Subcutaneous abdominal adipose tissue (tissue), 5 donors: ENCODE data around the gene AFAP1L2.

Experiments used
- H3K27ac ChIP-seq: one replicate; pipeline ENCODE4 v1.7.0; 2013; ENCODE audit warnings: low read depth, mild to moderate bottlenecking, inconsistent platforms, low read length, moderate library complexity
- H3K27me3 ChIP-seq, 5 donors: one replicate each; pipeline ENCODE4 v1.7.0; 2013; ENCODE audit warnings: low read length in 5 of 5, inconsistent platforms in 1 of 5; ENCODE audit not compliant: control insufficient read depth in 5 of 5, insufficient read depth in 4 of 5
- H3K36me3 ChIP-seq, 5 donors: one replicate each; pipeline ENCODE4 v1.7.0; 2013; ENCODE audit warnings: low read length in 5 of 5; ENCODE audit not compliant: control insufficient read depth in 5 of 5, insufficient read depth in 5 of 5
- H3K4me1 ChIP-seq, 5 donors: one replicate each; pipeline ENCODE4 v1.7.0; 2013; ENCODE audit warnings: low read length in 5 of 5, mild to moderate bottlenecking in 3 of 5, moderate library complexity in 1 of 5; ENCODE audit not compliant: control insufficient read depth in 5 of 5, insufficient read depth in 5 of 5
- H3K4me3 ChIP-seq, 5 donors: one replicate each; pipeline ENCODE4 v1.7.0; 2013; ENCODE audit warnings: low read length in 5 of 5, low read depth in 1 of 5
- H3K9ac ChIP-seq, 5 donors: one replicate each; pipeline ENCODE4 v1.7.0; 2013; ENCODE audit warnings: low read length in 5 of 5, mild to moderate bottlenecking in 4 of 5, moderate library complexity in 3 of 5
- H3K9me3 ChIP-seq, 5 donors: one replicate each; pipeline ENCODE4 v1.7.0; 2013; ENCODE audit warnings: low read length in 5 of 5; ENCODE audit not compliant: control insufficient read depth in 5 of 5
- donor health status: healthy.
- donor health status: healthy.
- donor health status: healthy.
- donor health status: healthy.
- donor health status: healthy.

AFAP1L2 gene

DNA sequence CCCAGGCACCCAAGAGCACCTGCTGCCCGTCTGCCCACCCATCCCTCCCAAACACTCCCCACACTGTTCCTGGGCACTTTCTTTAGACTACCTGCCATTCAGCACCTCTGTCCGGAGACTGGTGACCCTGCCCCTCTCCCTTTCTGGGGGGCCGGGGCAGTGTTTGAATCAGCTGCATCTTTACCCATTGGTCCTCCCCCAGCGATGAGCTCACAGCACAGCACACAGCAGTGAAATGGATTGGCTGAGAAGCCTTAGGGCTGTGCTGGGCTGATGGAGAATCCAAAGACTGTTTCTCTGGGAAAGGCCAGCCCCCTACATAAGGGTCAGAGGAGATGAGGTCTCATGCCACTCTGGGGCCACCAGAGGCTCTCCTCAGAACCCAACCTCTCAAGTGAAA, 125.0 kb downstream of the AFAP1L2 start:
- Histone ChIP-seq H3K9ac (no peak overlapping the region), H3K9me3 (no peaks in the 10 kb centered on the region), H3K4me3 (no peak overlapping the region), H3K27me3 (peaks cover 0 to 6% (median 3%) of the 10 kb centered on the region in 5 donors), H3K27ac (no peak overlapping the region), H3K36me3 (no peaks in the 10 kb centered on the region), H3K4me1 (no peaks in the 10 kb centered on the region)

DNA sequence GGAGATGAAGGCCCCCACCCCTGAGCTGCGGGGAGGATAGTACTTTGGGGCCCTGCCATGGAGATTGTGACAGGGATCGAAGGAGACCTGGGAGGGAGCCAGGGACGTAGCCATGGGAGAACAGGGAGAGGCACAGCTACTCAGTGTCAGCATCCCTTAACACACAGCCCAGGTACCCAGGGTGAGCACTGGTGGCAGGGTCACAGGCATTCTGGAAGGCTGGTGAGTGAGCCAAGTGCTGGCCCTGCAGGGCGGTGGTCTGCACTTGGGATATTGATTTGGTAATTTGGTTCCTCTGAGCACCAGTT, 125.5 kb downstream of the AFAP1L2 start:
- no peaks in the 10 kb centered on the region for H3K4me1 ChIP-seq
- H3K27ac ChIP-seq: no peak overlapping the region
- H3K4me3 ChIP-seq: no peak overlapping the region
- H3K36me3 ChIP-seq: no peaks in the 10 kb centered on the region
- no peaks in the 10 kb centered on the region for H3K9me3 ChIP-seq
- H3K9ac ChIP-seq: no peak overlapping the region
- peaks cover 0 to 6% (median 3%) of the 10 kb centered on the region in 5 donors for H3K27me3 ChIP-seq

DNA sequence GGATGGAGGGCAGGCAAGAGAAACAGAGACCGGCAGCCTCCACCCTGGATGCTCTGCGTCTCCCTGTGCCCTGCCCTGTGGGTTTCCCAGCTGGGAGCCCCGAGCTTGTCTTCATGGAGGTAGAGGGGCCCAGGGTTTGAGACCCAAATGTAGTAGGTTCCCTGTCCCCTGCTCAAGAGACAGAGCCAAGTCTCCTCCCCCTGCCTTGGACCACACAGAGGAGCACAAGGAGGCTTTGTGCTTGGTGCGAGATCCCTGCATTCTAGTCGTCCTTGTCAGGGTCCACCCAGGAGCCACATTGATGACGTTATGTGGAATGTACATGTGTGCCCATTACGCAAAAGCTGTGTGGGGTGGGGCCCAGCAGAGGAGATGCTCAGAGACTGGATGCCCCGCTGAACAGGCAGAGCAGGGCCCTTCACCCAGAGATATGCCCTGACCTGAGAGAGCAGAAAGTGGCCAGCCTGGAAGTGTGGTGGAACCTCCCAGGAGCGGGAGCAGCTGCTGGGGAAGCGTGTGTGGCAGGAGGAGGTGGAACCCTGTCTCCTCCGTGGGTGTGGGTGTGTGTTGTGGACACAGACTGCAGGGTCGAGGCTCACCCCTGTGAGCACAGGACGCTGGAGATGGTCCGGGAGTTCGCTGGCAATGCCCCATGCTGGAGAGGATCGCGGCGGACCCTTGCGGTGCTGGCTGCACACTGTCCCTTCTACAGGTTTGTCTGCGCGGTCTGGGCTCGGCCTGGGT, 126.0 kb downstream of the AFAP1L2 start:
- Histone ChIP-seq H3K36me3 (no peaks in the 10 kb centered on the region), H3K4me3 (no peak overlapping the region), H3K27me3 (peaks cover 0 to 6% (median 3%) of the 10 kb centered on the region in 5 donors), H3K9ac (no peak overlapping the region), H3K9me3 (no peaks in the 10 kb centered on the region), H3K4me1 (no peaks in the 10 kb centered on the region), H3K27ac (no peak overlapping the region)

DNA sequence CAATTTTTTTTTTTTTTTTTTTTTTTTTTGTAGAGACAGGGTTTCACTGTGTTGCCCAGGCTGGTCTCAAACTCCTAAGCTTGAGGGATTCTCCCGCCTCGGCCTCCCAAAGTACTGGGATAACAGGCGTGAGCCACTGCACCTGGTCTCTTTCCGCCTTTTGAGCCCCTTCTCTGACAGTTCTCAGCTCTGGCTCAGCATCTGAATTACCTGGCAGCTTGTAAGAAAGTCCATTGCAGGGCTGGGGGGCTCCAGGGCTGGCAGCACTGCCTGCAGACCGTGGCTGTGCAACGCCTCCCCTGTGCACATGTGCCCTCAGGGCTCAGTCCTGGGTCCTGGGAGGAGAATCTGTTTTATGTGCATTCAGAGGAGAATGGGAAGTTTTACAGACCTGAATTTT, 127.6 kb downstream of the AFAP1L2 start:
- Histone ChIP-seq H3K36me3 (no peaks in the 10 kb centered on the region), H3K9ac (no peak overlapping the region)

DNA sequence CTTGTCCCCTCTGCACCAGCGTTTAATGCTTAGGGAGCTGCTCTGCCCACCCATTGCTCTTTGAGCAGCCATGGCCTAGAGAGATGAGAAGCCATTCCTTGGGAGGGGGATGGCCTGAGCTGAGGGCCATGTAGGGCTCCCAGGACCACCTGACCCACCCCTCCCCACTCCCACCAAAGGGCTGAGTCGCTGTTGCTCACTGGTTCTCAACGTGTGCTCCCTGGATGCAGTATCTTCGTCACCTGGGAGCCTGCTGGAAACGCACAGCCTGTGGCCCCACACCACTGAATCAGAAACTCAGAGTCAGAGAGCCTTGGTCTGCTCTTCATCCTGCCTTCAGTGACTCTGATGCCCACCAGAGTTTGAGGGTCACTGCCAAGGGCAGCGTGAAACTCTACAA, 128.2 kb downstream of the AFAP1L2 start:
- Histone ChIP-seq H3K4me1 (peaks cover 0 to 3% (median 0%) of the 10 kb centered on the region in 5 donors), H3K9ac (no peak overlapping the region), H3K36me3 (no peaks in the 10 kb centered on the region), H3K27me3 (peaks cover 0 to 6% (median 3%) of the 10 kb centered on the region in 5 donors), H3K27ac (no peak overlapping the region), H3K4me3 (no peak overlapping the region), H3K9me3 (no peaks in the 10 kb centered on the region)

More for the DNA sequence above, 127.6 kb downstream of the AFAP1L2 start:
- H3K27ac ChIP-seq: no peak overlapping the region
- no peaks in the 10 kb centered on the region for H3K4me1 ChIP-seq
- H3K9me3 ChIP-seq: no peaks in the 10 kb centered on the region
- H3K4me3 ChIP-seq: no peak overlapping the region
- peaks cover 0 to 6% (median 3%) of the 10 kb centered on the region in 5 donors for H3K27me3 ChIP-seq

DNA sequence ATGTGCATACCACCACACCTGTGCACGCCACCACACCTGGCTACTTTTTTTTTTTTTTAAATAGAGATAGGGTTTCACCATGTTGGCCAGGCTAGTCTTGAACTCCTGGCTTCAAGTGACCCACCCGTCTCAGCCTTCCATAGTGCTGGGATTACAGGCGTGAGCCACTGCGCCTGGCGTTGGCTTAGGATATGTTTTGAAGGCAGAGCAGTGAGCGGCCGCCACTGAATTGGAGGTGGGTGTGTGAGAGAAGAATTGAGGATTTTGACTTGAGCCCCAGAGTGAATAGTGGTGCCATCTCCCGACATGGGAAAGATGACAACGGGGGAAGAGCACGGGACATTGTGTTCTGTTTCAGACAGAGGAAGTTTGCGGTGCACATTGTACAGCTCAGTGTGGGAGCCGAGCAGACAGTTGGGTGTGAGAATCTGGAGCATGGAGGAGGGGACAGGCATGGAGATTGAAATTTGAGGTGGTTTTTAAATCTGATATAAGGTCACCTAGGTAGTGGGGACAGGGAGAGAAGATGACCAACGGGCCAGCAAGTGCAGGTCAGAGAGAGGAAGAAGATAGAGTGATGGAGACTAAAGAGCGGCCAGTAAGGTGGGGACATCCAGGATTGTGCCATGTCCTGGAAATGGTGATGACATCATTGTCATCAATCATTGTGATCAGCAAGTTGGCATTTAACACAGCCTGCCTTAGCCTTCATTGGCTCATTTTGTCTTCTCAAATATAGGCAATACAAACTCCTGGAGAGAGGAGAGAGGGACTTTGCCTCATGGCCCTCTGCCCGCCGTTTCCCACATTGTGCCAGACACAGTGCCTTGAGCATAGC, 129.5 kb downstream of the AFAP1L2 start:
- Histone ChIP-seq H3K9ac (no peak overlapping the region), H3K9me3 (no peaks in the 10 kb centered on the region), H3K4me3 (no peak overlapping the region), H3K27ac (no peak overlapping the region), H3K36me3 (no peaks in the 10 kb centered on the region), H3K27me3 (peaks cover 0 to 6% (median 3%) of the 10 kb centered on the region in 5 donors), H3K4me1 (peaks cover 0 to 5% (median 0%) of the 10 kb centered on the region in 5 donors)

DNA sequence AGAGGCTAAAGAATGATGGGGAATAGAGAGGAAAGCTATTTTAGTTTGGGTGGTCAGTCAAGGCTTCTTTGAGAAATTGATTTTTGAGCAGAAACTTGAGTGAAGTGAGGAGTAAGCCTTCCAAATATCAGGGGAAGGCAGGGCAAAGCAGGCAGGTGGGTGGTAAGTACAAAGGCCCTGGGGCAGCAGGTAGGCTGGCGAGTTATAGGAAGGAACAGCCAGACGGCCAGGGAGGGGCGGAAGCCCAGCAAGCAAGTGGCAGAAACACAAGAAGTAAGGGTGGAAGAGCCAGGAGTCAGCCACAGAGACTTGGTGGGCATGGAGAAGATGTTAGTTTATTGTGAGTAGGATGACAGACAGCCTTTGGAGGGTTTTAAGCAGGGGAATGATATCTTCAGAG, 130.4 kb downstream of the AFAP1L2 start:
- Histone ChIP-seq H3K9me3 (no peaks in the 10 kb centered on the region), H3K27me3 (peaks cover 0 to 6% (median 3%) of the 10 kb centered on the region in 5 donors)

DNA sequence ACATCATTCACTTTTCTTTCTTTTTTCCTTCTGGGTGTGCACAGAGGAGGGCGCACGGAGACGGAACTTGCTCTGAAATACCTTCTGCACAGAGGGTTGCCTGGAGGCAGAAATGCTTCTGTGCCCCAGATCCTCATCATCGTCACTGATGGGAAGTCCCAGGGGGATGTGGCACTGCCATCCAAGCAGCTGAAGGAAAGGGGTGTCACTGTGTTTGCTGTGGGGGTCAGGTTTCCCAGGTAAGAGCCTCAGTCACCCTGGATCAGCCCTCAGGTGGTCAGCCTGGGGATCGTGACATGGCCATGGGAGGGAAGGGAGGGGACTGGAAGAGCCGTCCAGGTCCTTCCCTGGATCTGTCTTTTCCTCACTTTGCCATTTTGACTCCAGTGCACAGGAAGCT, 131.6 kb downstream of the AFAP1L2 start:
- H3K9ac ChIP-seq: no peak overlapping the region
- H3K9me3 ChIP-seq: no peaks in the 10 kb centered on the region
- peaks cover 0 to 3% (median 0%) of the 10 kb centered on the region in 5 donors for H3K27me3 ChIP-seq
- peaks cover 0 to 6% (median 0%) of the 10 kb centered on the region in 5 donors for H3K4me1 ChIP-seq
- no peaks in the 10 kb centered on the region for H3K36me3 ChIP-seq
- H3K4me3 ChIP-seq: no peak overlapping the region
- no peak overlapping the region for H3K27ac ChIP-seq

More for the DNA sequence above, 130.4 kb downstream of the AFAP1L2 start:
- Histone ChIP-seq H3K27ac (no peak overlapping the region), H3K4me1 (peaks cover 0 to 6% (median 0%) of the 10 kb centered on the region in 5 donors), H3K4me3 (no peak overlapping the region), H3K36me3 (no peaks in the 10 kb centered on the region), H3K9ac (no peak overlapping the region)

DNA sequence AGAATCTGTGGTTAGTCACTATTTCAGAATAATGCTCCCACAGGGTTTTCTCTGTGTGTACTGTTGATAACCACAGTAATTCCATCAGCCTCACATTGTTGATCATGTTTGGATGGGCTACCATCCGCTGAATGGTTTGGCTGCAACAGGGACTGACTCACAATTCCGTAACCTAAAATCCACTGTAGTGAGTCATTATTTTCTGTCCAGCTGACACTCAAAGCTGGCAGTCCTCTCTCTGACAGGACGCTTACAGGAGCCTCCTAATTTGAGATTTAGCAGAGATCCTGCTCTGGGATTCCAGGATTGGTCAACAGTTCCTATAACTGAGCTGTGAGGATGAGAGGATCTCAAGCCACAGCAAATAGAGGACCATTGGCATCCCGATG, 132.5 kb downstream of the AFAP1L2 start:
- H3K4me3 ChIP-seq: no peak overlapping the region
- no peak overlapping the region for H3K9ac ChIP-seq
- H3K27me3 ChIP-seq: peaks cover 0 to 3% (median 0%) of the 10 kb centered on the region in 5 donors
- H3K27ac ChIP-seq: no peak overlapping the region
- H3K4me1 ChIP-seq: peaks cover 0 to 6% (median 0%) of the 10 kb centered on the region in 5 donors
- no peaks in the 10 kb centered on the region for H3K36me3 ChIP-seq
- H3K9me3 ChIP-seq: no peaks in the 10 kb centered on the region
